OCI-LY7 (cell line): ENCODE measurements around the gene EVA1B.

ENCODE experiments used
- EZH2phosphoT487 ChIP-seq: fragments of 200-600 bp; sonication (generic); IDR thresholded peaks from 2 replicates; pipeline ENCODE4 v1.6.1; 2018; ENCODE audit warnings: low read depth, borderline replicate concordance, mild to moderate bottlenecking, mixed run types, antibody characterized with exemption, low read length, moderate library complexity, mixed read lengths
- TF ChIP-seq, protein P1 (sequence below): fragments of 200-600 bp; sonication (generic); conservative IDR thresholded peaks from 2 replicates; pipeline ENCODE4 v1.5.1; 2014; ENCODE audit warnings: mild to moderate bottlenecking, antibody characterized with exemption, low read length, moderate library complexity, mixed read lengths

- TF ChIP-seq, protein P1, sequence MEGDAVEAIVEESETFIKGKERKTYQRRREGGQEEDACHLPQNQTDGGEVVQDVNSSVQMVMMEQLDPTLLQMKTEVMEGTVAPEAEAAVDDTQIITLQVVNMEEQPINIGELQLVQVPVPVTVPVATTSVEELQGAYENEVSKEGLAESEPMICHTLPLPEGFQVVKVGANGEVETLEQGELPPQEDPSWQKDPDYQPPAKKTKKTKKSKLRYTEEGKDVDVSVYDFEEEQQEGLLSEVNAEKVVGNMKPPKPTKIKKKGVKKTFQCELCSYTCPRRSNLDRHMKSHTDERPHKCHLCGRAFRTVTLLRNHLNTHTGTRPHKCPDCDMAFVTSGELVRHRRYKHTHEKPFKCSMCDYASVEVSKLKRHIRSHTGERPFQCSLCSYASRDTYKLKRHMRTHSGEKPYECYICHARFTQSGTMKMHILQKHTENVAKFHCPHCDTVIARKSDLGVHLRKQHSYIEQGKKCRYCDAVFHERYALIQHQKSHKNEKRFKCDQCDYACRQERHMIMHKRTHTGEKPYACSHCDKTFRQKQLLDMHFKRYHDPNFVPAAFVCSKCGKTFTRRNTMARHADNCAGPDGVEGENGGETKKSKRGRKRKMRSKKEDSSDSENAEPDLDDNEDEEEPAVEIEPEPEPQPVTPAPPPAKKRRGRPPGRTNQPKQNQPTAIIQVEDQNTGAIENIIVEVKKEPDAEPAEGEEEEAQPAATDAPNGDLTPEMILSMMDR = peak; percentile 96
- no peak for TF ChIP-seq EZH2phosphoT487
Observed at GRCh38 chr1:36285443-36286101, 37.9 kb downstream of the EVA1B start.
